HepG2 (cell line): ENCODE data around the gene CLNS1A. TPM values are rescaled to one million over a fixed set of nuclear protein-coding genes. Genes with fewer than 3 reads are reported as not detected.

ENCODE experiments used
- CREB1 ChIP-seq, 2 experiments: fragments of 450-650 bp in 1 of 2; IDR thresholded peaks; 2 replicates each; pipeline ENCODE4 v1.6.1; 2016 to 2017; ENCODE audit warnings: control low read depth in 1 of 2, mild to moderate bottlenecking in 1 of 2, missing compliant biosample characterization in 1 of 2, missing genetic modification characterization in 1 of 2
- FOXA3 ChIP-seq: IDR thresholded peaks from 2 replicates; pipeline ENCODE4 v1.6.1; 2016; ENCODE audit warnings: missing genetic modification reagents, missing compliant biosample characterization
- HDAC1 ChIP-seq: sonication (generic); formaldehyde crosslinking; IDR thresholded peaks from 2 replicates; pipeline ENCODE4 v1.5.1; 2020; ENCODE audit warnings: mild to moderate bottlenecking, missing genetic modification reagents
- HDAC2 ChIP-seq: sonication (generic); formaldehyde crosslinking; IDR thresholded peaks from 2 replicates; pipeline ENCODE4 v1.4.0; 2020; ENCODE audit warnings: missing genetic modification reagents
- HNF1B ChIP-seq: sonication (generic); formaldehyde crosslinking; IDR thresholded peaks from 2 replicates; pipeline ENCODE4 v1.5.1; 2020; ENCODE audit warnings: mild to moderate bottlenecking, moderate library complexity, missing genetic modification reagents
- KMT2B ChIP-seq: IDR thresholded peaks from 2 replicates; pipeline ENCODE4 v1.6.1; 2016; ENCODE audit warnings: missing genetic modification reagents, missing compliant biosample characterization
- PBX2 ChIP-seq: IDR thresholded peaks from 2 replicates; pipeline ENCODE4 v1.6.1; 2016; ENCODE audit warnings: control low read depth
- PHF20 ChIP-seq: sonication (generic); formaldehyde crosslinking; IDR thresholded peaks from 2 replicates; pipeline ENCODE4 v1.5.0; 2020; ENCODE audit warnings: mild to moderate bottlenecking, missing genetic modification reagents
- PRMT3 ChIP-seq: sonication (generic); formaldehyde crosslinking; IDR thresholded peaks from 2 replicates; pipeline ENCODE4 v1.8.1; 2022; ENCODE audit warnings: low read depth, mild to moderate bottlenecking, moderate library complexity, missing genetic modification reagents, borderline replicate concordance
- SMAD9 ChIP-seq: sonication (generic); formaldehyde crosslinking; IDR thresholded peaks from 2 replicates; pipeline ENCODE4 v1.5.1; 2020; ENCODE audit warnings: mild to moderate bottlenecking, missing genetic modification reagents
- SOX6 ChIP-seq, 2 experiments: fragments of 450-650 bp in 1 of 2; sonication (generic) in 1 of 2; formaldehyde crosslinking in 1 of 2; IDR thresholded peaks; 2 replicates each; pipeline versions ENCODE4 v1.4.0 to v1.6.1; 2017 to 2020; ENCODE audit warnings: antibody characterized with exemption in 1 of 2, mild to moderate bottlenecking in 1 of 2, missing genetic modification reagents in 1 of 2
- ZBTB43 ChIP-seq: sonication (generic); formaldehyde crosslinking; conservative IDR thresholded peaks from 2 replicates; pipeline ENCODE4 v1.4.0; 2020; ENCODE audit warnings: missing genetic modification reagents
- ZEB1 ChIP-seq: IDR thresholded peaks from 2 replicates; pipeline ENCODE4 v1.6.1; 2012; ENCODE audit warnings: mild to moderate bottlenecking, low read depth, inconsistent platforms; ENCODE audit not compliant: insufficient replicate concordance
- ZFX ChIP-seq: sonication (generic); formaldehyde crosslinking; IDR thresholded peaks from 2 replicates; pipeline ENCODE4 v1.4.0; 2020; ENCODE audit warnings: mild to moderate bottlenecking, low read depth, missing genetic modification reagents, moderate library complexity
- ZNF142 ChIP-seq: sonication (generic); formaldehyde crosslinking; IDR thresholded peaks from 2 replicates; pipeline ENCODE4 v1.4.0; 2020; ENCODE audit warnings: missing genetic modification reagents
- ZNF343 ChIP-seq: sonication (generic); formaldehyde crosslinking; IDR thresholded peaks from 2 replicates; pipeline ENCODE4 v1.4.0; 2020; ENCODE audit warnings: mild to moderate bottlenecking, missing genetic modification reagents
- ZNF496 ChIP-seq: sonication (generic); formaldehyde crosslinking; IDR thresholded peaks from 2 replicates; pipeline ENCODE4 v1.8.1; 2023; ENCODE audit warnings: mild to moderate bottlenecking, moderate library complexity, missing genetic modification reagents; ENCODE audit not compliant: insufficient replicate concordance
- ZNF510 ChIP-seq: sonication (generic); formaldehyde crosslinking; IDR thresholded peaks from 2 replicates; pipeline ENCODE4 v1.4.0; 2020; ENCODE audit warnings: low read depth, mild to moderate bottlenecking, missing genetic modification reagents
- ZNF850 ChIP-seq: sonication (generic); formaldehyde crosslinking; conservative IDR thresholded peaks from 2 replicates; pipeline ENCODE4 v1.9.0; 2021; ENCODE audit warnings: mild to moderate bottlenecking, missing genetic modification reagents
- polyA plus RNA-seq, 8 experiments: library from polyadenylated mRNA; depleted of rRNA in 3 of 8; stranded (reverse) in 7 of 8; unstranded in 1 of 8; fragments of >200 nt; fragmentation: Illumina TruSeq in 4 of 8; extraction: Trizol in 4 of 8; gene quantifications; 2 replicates each; pipeline versions ENCODE4 v1.2.1 to v1.2.3, GENCODE V29; 2011 to 2016; ENCODE audit warnings: low read depth in 4 of 8, missing spikeins in 1 of 8, mixed read lengths in 1 of 8; ENCODE audit not compliant: insufficient read depth in 1 of 8
- total RNA-seq, 5 experiments: library from RNA; depleted of rRNA; stranded (reverse); fragments of >200 nt; fragmentation: Illumina TruSeq; extraction: Trizol; gene quantifications; 2 replicates each; pipeline ENCODE4 v1.2.3, GENCODE V29; 2016; ENCODE audit warnings: low read depth in 1 of 5

The CLNS1A gene
- total and polyA plus RNA-seq, 2 of the 13 experiments (the other 11 are each of a cell fraction or from before 2014, with no cell fraction given): 158 to 219 TPM

GRCh38 chr11:77589521-77590193 lies 47.9 kb downstream of the CLNS1A start, which contains the start of gene AQP11 (continued):
- peak; percentile 63; the same call in 1 of the 2 replicates for TF ChIP-seq HNF1B (CRISPR knock-in tag)
- 0 out of 2 replicates have a peak, but pooled peaks have one; percentile 18 for TF ChIP-seq PBX2 (CRISPR knock-in tag)
- no peak for TF ChIP-seq ZNF496 (CRISPR knock-in tag)
- TF ChIP-seq ZBTB43 (CRISPR knock-in tag): peak; percentile 78
- 0 out of 2 replicates have a peak, but pooled peaks have one; percentile 32 for TF ChIP-seq PRMT3 (CRISPR knock-in tag)
- TF ChIP-seq PHF20 (CRISPR knock-in tag): peak; percentile 58
- TF ChIP-seq SOX6 (IDR thresholded peaks at IDR 0.05): no peak
- TF ChIP-seq SOX6 (CRISPR knock-in tag; IDR thresholded peaks at IDR 0.05): peak; percentile 70
- peak; percentile 94 for TF ChIP-seq SMAD9 (CRISPR knock-in tag)
- TF ChIP-seq ZNF142: peak; percentile 64; the same call in 1 of the 2 replicates
- TF ChIP-seq FOXA3 (CRISPR knock-in tag): peak; percentile 21
- TF ChIP-seq KMT2B (CRISPR knock-in tag): peak; percentile 79
- no peak; the same call in 1 of the 2 replicates for TF ChIP-seq HDAC2 (CRISPR knock-in tag)
- TF ChIP-seq ZNF850: 0 out of 2 replicates have a peak, but pooled peaks have one; percentile 51
- no peak for TF ChIP-seq ZNF510 (CRISPR knock-in tag)
- peak; percentile 79 for TF ChIP-seq HDAC1 (CRISPR knock-in tag)
- TF ChIP-seq ZFX (CRISPR knock-in tag): peak; percentile 94
- peak; percentile 76; the same call in 1 of the 2 replicates for TF ChIP-seq ZNF343
- TF ChIP-seq ZEB1: peak; percentile 9
- TF ChIP-seq CREB1 (IDR thresholded peaks at IDR 0.05): peak; percentile 13; the same call in 1 of the 2 replicates
- no peak for TF ChIP-seq CREB1 (CRISPR knock-in tag; IDR thresholded peaks at IDR 0.05)
